ENCODE results near the gene RAB31.

RAB31 gene

DNA sequence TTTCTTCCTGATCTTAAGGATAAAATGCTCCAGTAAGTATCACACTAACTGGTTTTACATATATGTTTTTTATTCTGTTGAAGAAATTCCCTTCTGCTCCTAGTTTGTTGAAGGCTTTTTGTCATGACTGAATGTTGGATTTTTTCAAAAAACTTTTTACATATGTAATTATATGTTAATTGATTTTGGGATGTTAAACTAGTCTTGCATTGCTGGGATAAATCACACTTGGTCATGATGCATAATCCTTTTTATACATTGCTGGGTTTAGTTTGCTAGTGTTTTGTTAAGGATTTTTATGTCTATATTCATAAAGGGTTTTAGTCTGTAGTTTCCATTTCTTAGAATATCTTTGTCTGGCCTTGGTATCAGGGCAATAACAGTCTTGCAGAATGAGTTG lies 112.0 kb downstream of the RAB31 start:
- DNase-seq (ENCODE audit: low read depth) = no peak
- TF ChIP-seq, protein P1, sequence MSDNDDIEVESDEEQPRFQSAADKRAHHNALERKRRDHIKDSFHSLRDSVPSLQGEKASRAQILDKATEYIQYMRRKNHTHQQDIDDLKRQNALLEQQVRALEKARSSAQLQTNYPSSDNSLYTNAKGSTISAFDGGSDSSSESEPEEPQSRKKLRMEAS (IDR thresholded peaks at IDR 0.05; ENCODE audit: low read depth, low read length) = no peak
- TF ChIP-seq POLR2A (IDR thresholded peaks at IDR 0.05; ENCODE audit: extremely low read depth, insufficient read length) = no peak
- TF ChIP-seq, protein P2, sequence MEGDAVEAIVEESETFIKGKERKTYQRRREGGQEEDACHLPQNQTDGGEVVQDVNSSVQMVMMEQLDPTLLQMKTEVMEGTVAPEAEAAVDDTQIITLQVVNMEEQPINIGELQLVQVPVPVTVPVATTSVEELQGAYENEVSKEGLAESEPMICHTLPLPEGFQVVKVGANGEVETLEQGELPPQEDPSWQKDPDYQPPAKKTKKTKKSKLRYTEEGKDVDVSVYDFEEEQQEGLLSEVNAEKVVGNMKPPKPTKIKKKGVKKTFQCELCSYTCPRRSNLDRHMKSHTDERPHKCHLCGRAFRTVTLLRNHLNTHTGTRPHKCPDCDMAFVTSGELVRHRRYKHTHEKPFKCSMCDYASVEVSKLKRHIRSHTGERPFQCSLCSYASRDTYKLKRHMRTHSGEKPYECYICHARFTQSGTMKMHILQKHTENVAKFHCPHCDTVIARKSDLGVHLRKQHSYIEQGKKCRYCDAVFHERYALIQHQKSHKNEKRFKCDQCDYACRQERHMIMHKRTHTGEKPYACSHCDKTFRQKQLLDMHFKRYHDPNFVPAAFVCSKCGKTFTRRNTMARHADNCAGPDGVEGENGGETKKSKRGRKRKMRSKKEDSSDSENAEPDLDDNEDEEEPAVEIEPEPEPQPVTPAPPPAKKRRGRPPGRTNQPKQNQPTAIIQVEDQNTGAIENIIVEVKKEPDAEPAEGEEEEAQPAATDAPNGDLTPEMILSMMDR (IDR thresholded peaks at IDR 0.05; ENCODE audit: low read depth, low read length) = no peak
- no peak for TF ChIP-seq MYC (IDR thresholded peaks at IDR 0.05; ENCODE audit: low read depth, low read length)
- H3K4me3 ChIP-seq (ENCODE audit: low read depth, low read length) = no peak overlapping the region

DNA sequence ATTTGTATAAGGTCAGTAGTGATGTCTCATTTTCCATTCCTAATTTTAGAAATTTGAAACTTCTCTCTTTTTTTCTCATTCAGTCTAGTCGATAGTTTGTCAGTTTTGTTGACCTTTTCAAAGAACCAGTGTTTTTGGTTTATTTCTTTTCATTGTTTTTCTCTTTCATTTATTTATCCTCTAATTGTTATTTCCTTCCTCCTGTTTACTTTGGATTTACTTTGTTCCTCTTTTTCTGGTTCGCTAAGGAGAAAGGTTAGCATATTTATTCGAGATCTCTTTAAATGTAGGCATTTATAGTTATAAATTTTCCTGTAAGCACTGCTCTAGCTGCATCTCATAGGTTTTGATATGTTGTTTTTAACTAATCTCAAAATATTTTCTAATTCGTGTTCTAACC lies 112.6 kb downstream of the RAB31 start:
- no peak for DNase-seq (ENCODE audit: low read depth)
- H3K4me3 ChIP-seq (ENCODE audit: low read depth, low read length) = no peak overlapping the region
- TF ChIP-seq, protein P1 (IDR thresholded peaks at IDR 0.05; ENCODE audit: low read depth, low read length) = no peak
- TF ChIP-seq, protein P2 (IDR thresholded peaks at IDR 0.05; ENCODE audit: low read depth, low read length) = no peak
- no peak for TF ChIP-seq POLR2A (IDR thresholded peaks at IDR 0.05; ENCODE audit: extremely low read depth, insufficient read length)
- no peak for TF ChIP-seq MYC (IDR thresholded peaks at IDR 0.05; ENCODE audit: low read depth, low read length)

DNA sequence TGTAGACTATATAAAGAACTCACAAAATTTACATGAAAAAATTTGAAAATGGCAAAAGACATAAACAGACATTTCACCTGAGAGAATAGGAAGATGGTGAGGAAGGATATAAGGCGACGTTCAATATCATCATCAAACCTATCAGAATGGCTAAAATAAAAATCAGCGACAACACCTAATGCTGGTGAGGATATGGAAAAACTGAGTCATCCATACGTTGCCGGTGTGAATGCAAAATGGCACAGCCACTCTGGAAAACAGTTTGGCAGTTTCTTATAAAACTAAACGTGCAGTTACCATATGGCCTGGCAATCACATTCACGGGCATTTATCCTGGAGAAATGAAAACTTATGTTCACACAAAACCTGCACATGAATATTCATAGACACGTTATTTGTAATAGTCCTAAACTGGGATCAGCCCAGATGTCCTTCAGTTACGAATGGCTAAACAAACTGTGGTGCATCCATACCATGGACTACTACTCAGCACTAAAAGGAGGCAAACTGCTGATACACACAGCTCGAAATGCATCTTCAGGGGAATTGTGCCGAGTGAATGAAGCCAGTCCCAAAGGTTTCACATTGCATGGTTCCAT lies 114.6 kb downstream of the RAB31 start:
- H3K4me3 ChIP-seq (ENCODE audit: low read depth, low read length) = no peak overlapping the region
- TF ChIP-seq POLR2A (IDR thresholded peaks at IDR 0.05; ENCODE audit: extremely low read depth, insufficient read length) (no peak), MYC (IDR thresholded peaks at IDR 0.05; ENCODE audit: low read depth, low read length) (no peak)
- TF ChIP-seq, protein P2 (IDR thresholded peaks at IDR 0.05; ENCODE audit: low read depth, low read length) = no peak
- TF ChIP-seq, protein P1 (IDR thresholded peaks at IDR 0.05; ENCODE audit: low read depth, low read length) = no peak
- no peak for DNase-seq (ENCODE audit: low read depth)

DNA sequence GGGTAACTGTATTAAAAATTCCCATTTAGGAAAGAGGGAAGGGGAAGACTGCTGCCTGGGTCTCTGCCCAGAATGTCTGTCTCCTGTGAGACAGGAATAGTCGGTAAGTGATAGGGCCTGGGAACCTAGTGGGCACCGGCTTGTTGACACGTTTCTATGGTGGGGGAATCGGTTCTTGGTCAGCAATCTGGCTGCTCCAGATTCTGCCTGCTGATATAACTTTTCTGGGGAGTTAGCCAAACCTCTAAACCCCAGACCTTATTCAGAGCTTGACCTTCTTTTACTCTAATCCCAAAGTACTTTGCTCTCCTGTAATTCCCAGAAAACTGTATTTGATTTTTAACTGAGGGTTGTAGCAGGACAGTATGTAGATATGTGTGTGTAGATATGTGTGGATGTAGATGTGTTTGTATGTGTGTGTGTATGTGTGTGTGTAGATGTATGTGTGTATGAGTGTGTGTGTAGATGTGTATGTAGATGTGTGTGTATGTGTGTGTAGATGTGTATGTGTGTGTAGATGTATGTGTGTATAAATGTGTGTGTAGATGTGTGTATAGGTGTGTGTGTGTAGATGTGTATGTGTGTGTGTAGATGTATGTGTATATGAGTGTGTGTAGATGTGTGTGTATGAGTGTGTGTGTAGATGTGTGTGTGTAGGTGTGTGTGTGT lies 115.8 kb downstream of the RAB31 start:
- DNase-seq (ENCODE audit: low read depth) = no peak
- TF ChIP-seq MYC (IDR thresholded peaks at IDR 0.05; ENCODE audit: low read depth, low read length) = no peak
- TF ChIP-seq POLR2A (IDR thresholded peaks at IDR 0.05; ENCODE audit: extremely low read depth, insufficient read length) = no peak
- TF ChIP-seq, protein P1 (IDR thresholded peaks at IDR 0.05; ENCODE audit: low read depth, low read length) = no peak
- TF ChIP-seq, protein P2 (IDR thresholded peaks at IDR 0.05; ENCODE audit: low read depth, low read length) = no peak
- H3K4me3 ChIP-seq (ENCODE audit: low read depth, low read length) = no peak overlapping the region

DNA sequence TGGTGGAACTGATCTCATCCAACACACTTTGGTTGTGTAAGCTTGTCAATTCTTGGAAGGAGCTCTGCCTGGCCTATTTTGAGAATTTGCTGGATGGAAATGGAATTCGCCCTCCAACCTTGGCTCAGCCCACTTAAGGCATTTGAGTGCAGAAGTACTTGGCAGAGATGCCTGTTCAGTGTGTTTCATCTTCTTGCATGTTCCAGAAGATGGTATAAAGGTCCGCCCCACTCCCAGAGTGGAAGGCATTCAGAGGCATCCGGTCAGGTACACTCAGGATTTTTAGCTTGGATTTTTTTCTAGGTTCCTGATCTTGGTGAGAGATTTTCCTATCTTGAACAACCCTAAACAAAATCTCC lies 116.4 kb downstream of the RAB31 start:
- no peak overlapping the region for H3K4me3 ChIP-seq (ENCODE audit: low read depth, low read length)
- TF ChIP-seq MYC (IDR thresholded peaks at IDR 0.05; ENCODE audit: low read depth, low read length) (no peak), POLR2A (IDR thresholded peaks at IDR 0.05; ENCODE audit: extremely low read depth, insufficient read length) (no peak)
- TF ChIP-seq, protein P1 (IDR thresholded peaks at IDR 0.05; ENCODE audit: low read depth, low read length) = no peak
- TF ChIP-seq, protein P2 (IDR thresholded peaks at IDR 0.05; ENCODE audit: low read depth, low read length) = no peak
- no peak for DNase-seq (ENCODE audit: low read depth)
